ENCODE results near the gene PRKCE. TPM values are rescaled to one million over a fixed set of nuclear protein-coding genes. Genes with fewer than 3 reads are reported as not detected.

The PRKCE gene
- total RNA-seq, 2 donors from 2014 or later, result 21.7 to 26.9 TPM

GRCh38 chr2:45968946-45969584 is 317.6 kb downstream of the PRKCE start:
- intact Hi-C loops (cut with DNase I), result no loop called here
- DNase-seq (ENCODE audit: low spot score), result peak; percentile 83

- no peak for DNase-seq (ENCODE audit: low spot score)
- intact Hi-C loops (cut with DNase I), result no loop called here
Measured at GRCh38 chr2:45973426-45973825, 322.0 kb downstream of the PRKCE start.

GRCh38 chr2:45974056-45974455 is 322.6 kb downstream of the PRKCE start:
- intact Hi-C loops (cut with DNase I), result no loop called here
- no peak for DNase-seq (ENCODE audit: low spot score)

GRCh38 chr2:45974762-45975408 is 323.4 kb downstream of the PRKCE start:
- intact Hi-C loops (cut with DNase I), result no loop called here
- no peak for DNase-seq (ENCODE audit: low spot score)

GRCh38 chr2:45975752-45976517 is 324.5 kb downstream of the PRKCE start:
- intact Hi-C loops (cut with DNase I), result no loop called here
- DNase-seq (ENCODE audit: low spot score), result no peak

GRCh38 chr2:45978302-45978859 is 326.9 kb downstream of the PRKCE start:
- intact Hi-C loops (cut with DNase I), result no loop called here
- DNase-seq (ENCODE audit: low spot score), result no peak

- no peak for DNase-seq (ENCODE audit: low spot score)
- intact Hi-C loops (cut with DNase I), result no loop called here
Measured at GRCh38 chr2:45979065-45979464, 327.6 kb downstream of the PRKCE start.

- intact Hi-C loops (cut with DNase I), result no loop called here
- DNase-seq (ENCODE audit: low spot score), result no peak
Measured at GRCh38 chr2:45980161-45980865, 328.8 kb downstream of the PRKCE start.

- no peak for DNase-seq (ENCODE audit: low spot score)
- intact Hi-C loops (cut with DNase I), result no loop called here
Measured at GRCh38 chr2:45981384-45981930, 330.0 kb downstream of the PRKCE start.

GRCh38 chr2:45982096-45982495 is 330.6 kb downstream of the PRKCE start:
- DNase-seq (ENCODE audit: low spot score), result no peak
- intact Hi-C loops (cut with DNase I), result no loop called here

- DNase-seq (ENCODE audit: low spot score), result no peak
- intact Hi-C loops (cut with DNase I), result no loop called here
Measured at GRCh38 chr2:45983213-45983612, 331.7 kb downstream of the PRKCE start.

GRCh38 chr2:45984366-45984765 is 332.9 kb downstream of the PRKCE start:
- no peak for DNase-seq (ENCODE audit: low spot score)
- intact Hi-C loops (cut with DNase I), result no loop called here

- DNase-seq (ENCODE audit: low spot score), result no peak
- intact Hi-C loops (cut with DNase I), result no loop called here
Measured at GRCh38 chr2:45984896-45985473, 333.5 kb downstream of the PRKCE start.

- intact Hi-C loops (cut with DNase I), result no loop called here
Measured at GRCh38 chr2:45986509-45986908, 335.0 kb downstream of the PRKCE start.

GRCh38 chr2:45987856-45988255 is 336.4 kb downstream of the PRKCE start:
- DNase-seq (ENCODE audit: low spot score), result no peak
- intact Hi-C loops (cut with DNase I), result loop anchor here in 1 of 2 donors (2.0 kb wide), 1 partner anchor 793 kb away; no protein-coding TSS in a partner anchor

More at GRCh38 chr2:45986509-45986908, 335.0 kb downstream of the PRKCE start:
- DNase-seq (ENCODE audit: low spot score), result peak; percentile 86

GRCh38 chr2:45988879-45989278 is 337.4 kb downstream of the PRKCE start:
- intact Hi-C loops (cut with DNase I), result loop anchor here in 1 of 2 donors (2.0 kb wide), 1 partner anchor 792 kb away; no protein-coding TSS in a partner anchor
- no peak for DNase-seq (ENCODE audit: low spot score)

- intact Hi-C loops (cut with DNase I), result no loop called here
- no peak for DNase-seq (ENCODE audit: low spot score)
Measured at GRCh38 chr2:45990131-45990530, 338.7 kb downstream of the PRKCE start.

GRCh38 chr2:45992021-45992740 is 340.7 kb downstream of the PRKCE start:
- peak; percentile 93 for DNase-seq (ENCODE audit: low spot score)
- intact Hi-C loops (cut with DNase I), result no loop called here

Data from posterior vena cava (tissue), 2 donors.